Right lobe of liver (tissue), 6 donors: ENCODE results near the gene RPRD1B. TPM values are rescaled to one million over a fixed set of nuclear protein-coding genes. Genes with fewer than 3 reads are reported as not detected.

Source experiments
- ATAC-seq, 4 donors: fragments of 200-7000 bp; cut with Tn5 transposase; one replicate each; pipeline ENCODE4 v1.9.1; 2020; ENCODE audit warnings: mild to moderate bottlenecking in 4 of 4, moderate library complexity in 4 of 4
- DNase-seq, 3 donors: peaks; one replicate each; pipeline ENCODE4 v3.0.0-alpha.2; 2020
- H3K27ac ChIP-seq, 3 donors: fragments of 200-600 bp; one replicate each; pipeline ENCODE4 v1.8.0; 2022
- H3K27me3 ChIP-seq, 2 donors: fragments of 200-600 bp; one replicate each; pipeline ENCODE4 v1.8.0; 2022
- H3K36me3 ChIP-seq, 4 donors: fragments of 200-600 bp; sonication (generic) in 1 of 4; one replicate each; pipeline versions ENCODE4 v1.5.1 to v1.8.0; 2017 to 2022; ENCODE audit warnings: control low read depth in 1 of 4
- H3K4me1 ChIP-seq, 4 donors: fragments of 200-600 bp; sonication (generic) in 1 of 4; one replicate each; pipeline versions ENCODE4 v1.5.1 to v1.8.0; 2017 to 2022; ENCODE audit warnings: control low read depth in 1 of 4
- H3K4me3 ChIP-seq, 3 donors: fragments of 200-600 bp; one replicate each; pipeline ENCODE4 v1.8.0; 2022
- H3K9me3 ChIP-seq, 4 donors: fragments of 200-600 bp; sonication (generic) in 1 of 4; one replicate each; pipeline versions ENCODE4 v1.5.1 to v1.8.0; 2017 to 2022; ENCODE audit warnings: control low read depth in 1 of 4
- POLR2A ChIP-seq: fragments of 450-650 bp; IDR thresholded peaks from one replicate; pipeline ENCODE4 v1.6.1; 2017; ENCODE audit warnings: antibody characterized with exemption, mild to moderate bottlenecking
- WGBS: methylation state at CpG from one replicate; pipeline ENCODE4 v1.1.6; 2018; ENCODE audit warnings: low coverage, low lambda C conversion rate; ENCODE audit not compliant: insufficient coverage; ENCODE audit errors: missing lambda C conversion rate; 5-methylcytosine and 5-hydroxymethylcytosine counted together
- intact Hi-C, 2 donors: fragments of 100-400 bp; cut with DNase I; formaldehyde crosslinking; loops; one replicate each; pipeline versions ENCODE4 v1.11.2 to v1.14.1; 2022
- total RNA-seq, 6 experiments: library from RNA; depleted of rRNA in 2 of 6; stranded (reverse); fragments of >200 nt in 2 of 6; fragmentation: NEBNext Ultra II Directional in 3 of 6; extraction: Animal tissue kit (Norgen Biotek cat#: 25700) in 3 of 6; gene quantifications; one replicate each; pipeline versions ENCODE4 v1.1.0 to v1.2.4, GENCODE V29; 2016 to 2023
- TF ChIP-seq, protein P1 (sequence below), 4 donors: fragments of 200-600 bp in 3 of 4; fragments of 450-650 bp in 1 of 4; IDR thresholded peaks; one replicate each; pipeline versions ENCODE4 v1.5.1 to v1.8.0; 2016 to 2022; ENCODE audit warnings: antibody characterized with exemption in 4 of 4, mild to moderate bottlenecking in 2 of 4
- donor health status: DM: no; HTN: yes; CAD: no.
- donor health status: DM: no; HTN: no; CAD: no.
- donor health status: DM: no; HTN: no; CAD: no.
- donor health status: DM: no; HTN: yes; CAD: no.
- donor health status: DM: no; HTN: yes; CAD: no.

RPRD1B gene
- total RNA-seq, 6 experiments from 2014 or later = 25.0 to 153 (median 37.9) TPM

DNA sequence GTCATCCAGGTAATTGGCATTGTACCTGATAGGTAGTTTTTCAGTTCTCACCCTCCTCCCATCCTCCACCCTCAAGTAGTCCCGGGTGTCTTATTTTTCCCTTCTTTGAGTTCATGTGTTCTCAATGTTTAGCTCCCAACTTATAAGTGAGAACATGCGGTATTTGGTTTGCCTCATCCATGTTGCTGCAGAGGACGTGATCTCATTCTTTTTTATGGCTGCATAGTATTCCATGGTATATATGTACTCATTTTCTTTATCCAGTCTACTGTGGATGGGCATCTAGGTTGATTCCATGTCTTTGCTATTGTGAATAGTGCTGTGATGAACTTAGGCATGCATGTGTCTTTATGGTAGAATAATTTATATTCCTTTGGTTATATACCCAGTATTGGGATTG, 45.8 kb downstream of the RPRD1B start:
- DNase-seq (no peak), ATAC-seq (no peak)
- peaks cover 0 to 7% (median 3%) of the 10 kb centered on the region in 4 donors for H3K36me3 ChIP-seq
- no peak overlapping the region for H3K4me3 ChIP-seq
- H3K4me1 ChIP-seq = peaks cover 0 to 23% (median 9%) of the 10 kb centered on the region in 4 donors
- no peaks in the 10 kb centered on the region for H3K27me3 ChIP-seq
- no peaks in the 10 kb centered on the region for H3K9me3 ChIP-seq
- TF ChIP-seq, protein P1, sequence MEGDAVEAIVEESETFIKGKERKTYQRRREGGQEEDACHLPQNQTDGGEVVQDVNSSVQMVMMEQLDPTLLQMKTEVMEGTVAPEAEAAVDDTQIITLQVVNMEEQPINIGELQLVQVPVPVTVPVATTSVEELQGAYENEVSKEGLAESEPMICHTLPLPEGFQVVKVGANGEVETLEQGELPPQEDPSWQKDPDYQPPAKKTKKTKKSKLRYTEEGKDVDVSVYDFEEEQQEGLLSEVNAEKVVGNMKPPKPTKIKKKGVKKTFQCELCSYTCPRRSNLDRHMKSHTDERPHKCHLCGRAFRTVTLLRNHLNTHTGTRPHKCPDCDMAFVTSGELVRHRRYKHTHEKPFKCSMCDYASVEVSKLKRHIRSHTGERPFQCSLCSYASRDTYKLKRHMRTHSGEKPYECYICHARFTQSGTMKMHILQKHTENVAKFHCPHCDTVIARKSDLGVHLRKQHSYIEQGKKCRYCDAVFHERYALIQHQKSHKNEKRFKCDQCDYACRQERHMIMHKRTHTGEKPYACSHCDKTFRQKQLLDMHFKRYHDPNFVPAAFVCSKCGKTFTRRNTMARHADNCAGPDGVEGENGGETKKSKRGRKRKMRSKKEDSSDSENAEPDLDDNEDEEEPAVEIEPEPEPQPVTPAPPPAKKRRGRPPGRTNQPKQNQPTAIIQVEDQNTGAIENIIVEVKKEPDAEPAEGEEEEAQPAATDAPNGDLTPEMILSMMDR (IDR thresholded peaks at IDR 0.05) = no peak
- TF ChIP-seq POLR2A = no peak
- intact Hi-C loops = no loop called here
- H3K27ac ChIP-seq = no peak overlapping the region
- WGBS = 97% methylated on average over 3 of the region's 3 CpGs

DNA sequence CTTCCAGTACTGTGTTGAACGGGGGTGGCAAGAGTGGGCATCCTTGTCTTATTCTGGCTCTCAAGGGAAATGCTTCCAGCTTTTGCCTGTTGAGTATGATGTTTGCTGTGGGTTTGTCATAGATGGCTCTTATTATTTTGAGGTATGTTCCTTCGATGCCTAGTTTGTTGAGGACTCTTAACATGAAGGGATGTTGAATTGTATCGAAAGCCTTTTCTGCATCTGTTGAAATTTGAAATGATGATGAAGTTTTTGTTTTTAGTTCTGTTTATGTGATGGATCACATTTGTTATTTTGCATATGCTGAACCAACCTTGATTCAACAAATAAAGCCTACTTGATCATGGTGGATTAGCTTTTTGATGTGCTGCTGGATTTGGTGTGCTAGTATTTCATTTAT, 48.0 kb downstream of the RPRD1B start:
- intact Hi-C loops = no loop called here
- 66% methylated on average over 3 of the region's 3 CpGs for WGBS
- Histone ChIP-seq H3K4me1 (peaks cover 0 to 8% (median 3%) of the 10 kb centered on the region in 4 donors), H3K4me3 (no peak overlapping the region), H3K27me3 (no peaks in the 10 kb centered on the region), H3K27ac (no peak overlapping the region), H3K9me3 (no peaks in the 10 kb centered on the region), H3K36me3 (peaks cover 0 to 23% (median 3%) of the 10 kb centered on the region in 4 donors)
- ATAC-seq (no peak), DNase-seq (no peak)
- TF ChIP-seq POLR2A = no peak
- TF ChIP-seq, protein P1 (IDR thresholded peaks at IDR 0.05) = no peak

DNA sequence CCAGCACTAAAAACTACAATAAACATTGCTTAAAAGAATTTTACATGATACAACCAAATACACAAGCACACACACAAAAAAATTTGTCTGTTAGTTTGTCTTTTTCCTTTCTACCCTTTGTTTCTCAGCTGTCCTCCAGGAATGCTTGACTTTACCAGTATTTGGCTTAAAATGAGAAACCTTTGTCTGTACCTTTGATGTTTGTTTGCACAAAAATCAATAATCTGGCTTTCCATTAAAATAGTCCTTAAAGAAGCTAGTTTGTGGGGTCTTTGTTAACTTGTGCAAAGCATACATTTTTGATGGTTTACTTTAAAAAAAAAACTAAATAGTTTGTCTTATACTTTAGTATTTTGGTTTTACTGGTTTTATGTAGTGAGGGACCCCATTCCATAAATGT, 49.3 kb downstream of the RPRD1B start:
- H3K9me3 ChIP-seq = no peaks in the 10 kb centered on the region
- no peaks in the 10 kb centered on the region for H3K27me3 ChIP-seq
- DNase-seq = no peak
- intact Hi-C loops = no loop called here
- H3K27ac ChIP-seq = no peak overlapping the region
- TF ChIP-seq POLR2A = no peak
- TF ChIP-seq, protein P1 (IDR thresholded peaks at IDR 0.05) = no peak
- H3K4me3 ChIP-seq = no peak overlapping the region
- peak in 2 of 4 donors; percentile 27 to 39 for ATAC-seq
- peaks cover 0 to 8% (median 3%) of the 10 kb centered on the region in 4 donors for H3K4me1 ChIP-seq
- H3K36me3 ChIP-seq = peaks cover under 1 to 28% (median 6%) of the 10 kb centered on the region in 4 donors

DNA sequence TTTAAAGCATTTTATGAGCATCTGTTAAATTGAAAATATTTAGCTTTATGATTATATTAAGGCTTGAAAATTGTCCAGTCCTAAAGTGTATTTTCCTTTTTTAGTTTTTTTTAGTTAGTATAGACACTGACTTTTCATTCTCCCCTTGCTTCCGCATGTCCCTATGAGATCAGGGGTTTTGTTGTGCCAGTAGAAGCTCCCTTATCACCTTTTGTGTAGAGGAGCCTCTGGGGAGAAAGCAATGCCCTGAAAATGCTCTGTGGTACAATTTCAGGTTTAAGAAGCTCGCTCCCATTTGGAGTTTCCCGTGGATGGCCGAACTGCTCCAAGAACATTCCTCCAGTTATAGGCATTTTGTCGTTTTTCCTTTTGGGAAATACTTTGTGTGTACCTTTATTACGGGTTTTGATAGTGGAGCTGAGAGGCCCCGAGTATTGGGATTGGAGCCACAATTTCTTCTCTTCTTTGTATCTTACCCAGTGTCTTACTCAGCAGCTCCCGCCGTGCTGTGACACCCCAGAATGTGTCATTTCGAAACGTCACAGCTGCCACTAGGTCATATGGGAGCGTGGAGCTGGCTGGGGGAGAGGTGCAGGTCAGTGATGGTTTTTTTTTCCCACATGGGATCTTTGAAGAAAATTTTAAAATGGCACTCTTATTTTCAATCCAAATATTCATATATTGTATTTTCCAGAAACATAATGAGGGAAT, 49.9 kb downstream of the RPRD1B start:
- Histone ChIP-seq H3K36me3 (peaks cover 4 to 34% (median 7%) of the 10 kb centered on the region in 4 donors), H3K4me1 (peaks cover 0 to 8% (median 3%) of the 10 kb centered on the region in 4 donors), H3K9me3 (no peaks in the 10 kb centered on the region), H3K27ac (no peak overlapping the region), H3K27me3 (no peaks in the 10 kb centered on the region), H3K4me3 (no peak overlapping the region)
- 76% methylated on average over 12 of the region's 12 CpGs for WGBS
- DNase-seq (no peak), ATAC-seq (no peak)
- intact Hi-C loops = no loop called here
- TF ChIP-seq, protein P1 (IDR thresholded peaks at IDR 0.05) = no peak
- TF ChIP-seq POLR2A = no peak
